H1 (cell line): ENCODE results near the gene ZNF74. TPM values are rescaled to one million over a fixed set of nuclear protein-coding genes. Genes with fewer than 3 reads are reported as not detected.

Experiments
- ASH2L ChIP-seq: fragments of 200-600, 300-600 bp; sonication (generic); IDR thresholded peaks from one replicate; pipeline ENCODE4 v1.7.1; 2017; ENCODE audit warnings: low read length
- BACH1 ChIP-seq: IDR thresholded peaks from 2 replicates; pipeline ENCODE4 v1.6.1; 2012; ENCODE audit warnings: low read length, improper control_type of control experiment
- CBX5 ChIP-seq: fragments of 300-800, 300-1000 bp; sonication (generic); IDR thresholded peaks from 2 replicates; pipeline ENCODE4 v1.7.1; 2016; ENCODE audit warnings: antibody characterized with exemption, low read length, low read depth
- CBX8 ChIP-seq: fragments of 300-800, 300-1000 bp; sonication (generic); IDR thresholded peaks from 2 replicates; pipeline ENCODE4 v1.7.1; 2016; ENCODE audit warnings: low read depth, low read length, borderline replicate concordance
- EGR1 ChIP-seq: IDR thresholded peaks from 2 replicates; pipeline ENCODE4 v1.6.1; 2011; ENCODE audit warnings: low read depth, low read length, borderline replicate concordance
- GTF2F1 ChIP-seq: IDR thresholded peaks from 2 replicates; pipeline ENCODE4 v1.6.1; 2012; ENCODE audit warnings: low read depth, low read length, improper control_type of control experiment, borderline replicate concordance
- HDAC2 ChIP-seq, 2 experiments: fragments of 300-600 bp in 1 of 2; sonication (generic) in 1 of 2; IDR thresholded peaks; 2 replicates each; pipeline ENCODE4 v1.6.1; 2011 to 2012; ENCODE audit warnings: low read depth in 2 of 2, low read length in 2 of 2, mild to moderate bottlenecking in 2 of 2, moderate library complexity in 2 of 2, borderline replicate concordance in 1 of 2, inconsistent platforms in 1 of 2
- JUND ChIP-seq: IDR thresholded peaks from 2 replicates; pipeline ENCODE4 v1.6.1; 2011; ENCODE audit warnings: mild to moderate bottlenecking, improper control_type of control experiment, low read length
- TAF7 ChIP-seq: optimal IDR thresholded peaks from 2 replicates; pipeline ENCODE3; 2011; ENCODE audit warnings: low read depth, mild to moderate bottlenecking, inconsistent platforms, low read length, moderate library complexity, borderline replicate concordance
- polyA plus RNA-seq, 7 experiments: library from polyadenylated mRNA; depleted of rRNA in 3 of 7; stranded (reverse) in 5 of 7; unstranded in 2 of 7; fragments of >200 nt in 5 of 7; fragments of 200-250 nt in 2 of 7; gene quantifications; 1 replicate in 5 of 7; 2 replicates in 1 of 7; 4 replicates in 1 of 7; pipeline versions ENCODE4 v1.2.1 to v1.2.3, GENCODE V29; 2011 to 2013; ENCODE audit warnings: missing spikeins in 2 of 7, mixed read lengths in 2 of 7
- total RNA-seq: library from RNA; stranded (reverse); fragmentation: NEBNext Ultra II Directional; extraction: Animal tissue kit (Norgen Biotek cat#: 25700); gene quantifications from 2 replicates; pipeline ENCODE4 v1.2.1, GENCODE V29; 2021
- TF ChIP-seq, protein P1 (sequence below): IDR thresholded peaks from 2 replicates; pipeline ENCODE4 v1.6.1; 2011; ENCODE audit warnings: low read depth, mild to moderate bottlenecking, low read length; ENCODE audit not compliant: insufficient read depth
- TF ChIP-seq, protein P2 (sequence below): IDR thresholded peaks from 2 replicates; pipeline ENCODE4 v1.6.1; 2012; ENCODE audit warnings: inconsistent platforms

ZNF74 gene
- total and polyA plus RNA-seq, 2 of the 8 experiments (the other 6 are each of a cell fraction or from before 2014, with no cell fraction given), result 29.7 to 45.7 TPM

DNA sequence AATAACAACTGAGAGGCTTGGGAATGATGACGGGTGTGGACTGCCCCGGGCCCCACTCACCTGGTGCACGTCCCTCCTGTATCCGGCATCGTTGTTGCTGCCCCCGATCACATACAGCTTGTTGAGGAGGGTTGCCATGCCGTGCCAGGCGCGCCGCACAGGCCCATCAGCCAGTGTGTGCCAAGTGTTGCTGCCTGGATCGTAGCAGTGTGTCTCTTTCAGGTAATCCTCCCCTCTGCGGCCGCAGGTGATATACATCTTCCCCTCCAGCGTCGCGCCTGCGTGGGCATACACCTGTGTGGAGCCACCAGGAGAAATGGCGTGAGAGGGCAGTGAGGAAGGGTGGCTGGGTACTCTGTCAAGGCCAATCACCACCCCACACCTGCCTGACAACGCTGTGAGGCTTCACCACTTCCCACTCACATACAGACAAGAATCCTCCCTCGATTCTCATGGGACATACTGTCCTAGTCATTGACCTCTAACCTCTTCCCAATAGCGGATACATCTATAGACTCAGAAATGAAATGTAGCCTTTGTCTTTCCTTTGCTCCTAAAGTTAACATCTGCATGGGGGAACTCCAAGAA lies 52.5 kb downstream of the ZNF74 start (continued):
- no peak for TF ChIP-seq HDAC2 (IDR thresholded peaks at IDR 0.05; ENCODE audit: borderline replicate concordance in 1 of 2, low read depth in 2 of 2, low read length in 2 of 2)
- TF ChIP-seq GTF2F1, result no peak
- TF ChIP-seq TAF7, result no peak
- no peak for TF ChIP-seq EGR1
- TF ChIP-seq, protein P1, sequence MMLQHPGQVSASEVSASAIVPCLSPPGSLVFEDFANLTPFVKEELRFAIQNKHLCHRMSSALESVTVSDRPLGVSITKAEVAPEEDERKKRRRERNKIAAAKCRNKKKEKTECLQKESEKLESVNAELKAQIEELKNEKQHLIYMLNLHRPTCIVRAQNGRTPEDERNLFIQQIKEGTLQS, result no peak
- TF ChIP-seq, protein P2, sequence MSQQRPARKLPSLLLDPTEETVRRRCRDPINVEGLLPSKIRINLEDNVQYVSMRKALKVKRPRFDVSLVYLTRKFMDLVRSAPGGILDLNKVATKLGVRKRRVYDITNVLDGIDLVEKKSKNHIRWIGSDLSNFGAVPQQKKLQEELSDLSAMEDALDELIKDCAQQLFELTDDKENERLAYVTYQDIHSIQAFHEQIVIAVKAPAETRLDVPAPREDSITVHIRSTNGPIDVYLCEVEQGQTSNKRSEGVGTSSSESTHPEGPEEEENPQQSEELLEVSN, result no peak
- TF ChIP-seq JUND, result no peak
- TF ChIP-seq CBX8, result no peak
- TF ChIP-seq ASH2L, result no peak
- TF ChIP-seq CBX5, result no peak
- no peak for TF ChIP-seq BACH1
- TF ChIP-seq, all 59 proteins: peak for 0
